Skeletal muscle tissue (tissue), 4 donors: ENCODE data around the gene UBE2L5. TPM values are rescaled to one million over a fixed set of nuclear protein-coding genes. Genes with fewer than 3 reads are reported as not detected.

ENCODE experiments used
- H3K27ac ChIP-seq: one replicate; pipeline ENCODE4 v1.7.0; 2013; ENCODE audit warnings: mild to moderate bottlenecking, low read depth, low read length, inconsistent platforms
- H3K27me3 ChIP-seq, 3 donors: one replicate each; pipeline ENCODE4 v1.7.0; 2013; ENCODE audit warnings: low read length in 3 of 3; ENCODE audit not compliant: control insufficient read depth in 3 of 3, insufficient read depth in 3 of 3
- H3K36me3 ChIP-seq, 3 donors: one replicate each; pipeline ENCODE4 v1.7.0; 2013; ENCODE audit warnings: low read length in 3 of 3; ENCODE audit not compliant: control insufficient read depth in 3 of 3, insufficient read depth in 3 of 3
- H3K4me1 ChIP-seq, 3 donors: one replicate each; pipeline ENCODE4 v1.7.0; 2013; ENCODE audit warnings: low read length in 3 of 3, mild to moderate bottlenecking in 3 of 3; ENCODE audit not compliant: control insufficient read depth in 3 of 3, insufficient read depth in 3 of 3
- H3K4me3 ChIP-seq, 3 donors: one replicate each; pipeline ENCODE4 v1.7.0; 2013; ENCODE audit warnings: low read length in 3 of 3
- H3K9ac ChIP-seq, 3 donors: one replicate each; pipeline ENCODE4 v1.7.0; 2013; ENCODE audit warnings: low read length in 3 of 3, mild to moderate bottlenecking in 3 of 3, moderate library complexity in 2 of 3, low read depth in 1 of 3
- H3K9me3 ChIP-seq, 3 donors: one replicate each; pipeline ENCODE4 v1.7.0; 2013; ENCODE audit warnings: low read length in 3 of 3; ENCODE audit not compliant: control insufficient read depth in 3 of 3
- total RNA-seq: library from RNA; depleted of rRNA; stranded (reverse); fragments of >200 nt; gene quantifications from one replicate; pipeline ENCODE4 v1.2.3, GENCODE V29; 2014
- donor health status: Osteomylitis.

The UBE2L5 gene
- total RNA-seq, 1 donor from 2014 or later = not detected

DNA sequence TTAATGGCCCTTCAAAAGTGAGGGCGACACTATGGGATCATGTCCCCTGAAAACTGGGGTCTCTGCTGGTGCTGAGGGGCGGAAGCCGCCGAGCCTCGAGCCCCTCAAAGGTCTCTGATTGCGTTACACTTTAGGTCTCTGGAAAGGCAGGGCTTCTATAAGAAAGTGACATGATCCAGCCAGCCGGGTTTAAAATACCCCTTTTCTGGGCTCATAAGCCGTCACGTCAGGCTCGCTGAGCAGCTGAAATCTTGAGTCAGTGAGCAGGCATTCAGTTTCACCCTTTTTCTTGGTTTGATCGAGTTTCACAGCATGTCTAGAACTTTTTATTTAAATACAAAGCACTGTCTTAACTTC lies 44.0 kb downstream of the UBE2L5 start:
- peaks cover 0 to 5% (median 4%) of the 10 kb centered on the region in 3 donors for H3K36me3 ChIP-seq
- H3K4me1 ChIP-seq = peaks cover 14 to 32% (median 32%) of the 10 kb centered on the region in 3 donors
- no peak overlapping the region for H3K27ac ChIP-seq
- no peaks in the 10 kb centered on the region for H3K9me3 ChIP-seq
- H3K27me3 ChIP-seq = no peaks in the 10 kb centered on the region
- H3K9ac ChIP-seq = no peak overlapping the region
- peak overlapping the region in 1 of 3 donors; percentile 15 for H3K4me3 ChIP-seq

DNA sequence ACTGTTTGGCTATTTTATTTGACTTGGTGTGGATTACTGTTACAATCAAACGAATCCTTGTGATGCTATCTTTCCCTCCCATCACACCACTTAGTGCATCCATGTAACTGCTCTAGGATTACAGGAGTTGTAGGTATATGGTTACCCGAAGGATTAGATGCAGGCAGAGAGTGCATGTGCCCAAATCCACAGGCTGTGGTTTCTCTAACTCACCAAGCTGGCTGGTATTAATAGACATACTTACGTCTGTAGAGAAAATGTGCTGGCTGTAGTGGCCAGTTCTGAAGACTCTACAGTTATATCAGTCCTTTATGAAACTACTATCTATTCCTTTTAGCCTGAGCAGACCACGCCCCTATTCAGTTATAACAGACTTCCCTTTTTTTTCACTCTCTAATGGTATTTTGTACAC lies 44.6 kb downstream of the UBE2L5 start:
- H3K9ac ChIP-seq = peak overlapping the region in 1 of 3 donors; percentile 5

DNA sequence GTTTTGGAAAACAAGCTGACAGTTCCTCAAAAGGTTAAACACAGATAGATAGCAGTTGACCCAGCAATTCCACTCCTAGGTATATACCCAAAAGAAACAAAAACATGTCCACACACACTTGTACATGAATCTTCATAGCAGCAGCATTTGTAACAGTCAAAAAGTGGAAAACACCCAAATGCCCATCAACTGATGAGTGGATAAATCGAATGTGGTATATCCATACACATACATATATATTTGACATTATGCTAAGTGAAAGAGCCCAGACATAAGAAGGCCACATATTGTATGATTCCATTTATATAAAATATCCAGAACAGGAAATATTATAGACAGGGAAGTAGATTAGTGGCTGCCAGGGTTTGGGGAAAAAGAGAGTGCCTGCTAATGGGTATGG lies 51.4 kb downstream of the UBE2L5 start:
- Histone ChIP-seq H3K4me1 (peaks cover 0 to 3% (median 0%) of the 10 kb centered on the region in 3 donors), H3K9me3 (no peaks in the 10 kb centered on the region), H3K27me3 (no peaks in the 10 kb centered on the region), H3K27ac (no peak overlapping the region), H3K36me3 (no peaks in the 10 kb centered on the region), H3K9ac (no peak overlapping the region), H3K4me3 (no peak overlapping the region)

More for the DNA sequence above, 44.6 kb downstream of the UBE2L5 start:
- Histone ChIP-seq H3K4me1 (peaks cover 14 to 29% (median 26%) of the 10 kb centered on the region in 3 donors), H3K36me3 (peaks cover 0 to 5% (median 4%) of the 10 kb centered on the region in 3 donors), H3K27ac (no peak overlapping the region), H3K27me3 (no peaks in the 10 kb centered on the region), H3K4me3 (no peak overlapping the region), H3K9me3 (no peaks in the 10 kb centered on the region)

DNA sequence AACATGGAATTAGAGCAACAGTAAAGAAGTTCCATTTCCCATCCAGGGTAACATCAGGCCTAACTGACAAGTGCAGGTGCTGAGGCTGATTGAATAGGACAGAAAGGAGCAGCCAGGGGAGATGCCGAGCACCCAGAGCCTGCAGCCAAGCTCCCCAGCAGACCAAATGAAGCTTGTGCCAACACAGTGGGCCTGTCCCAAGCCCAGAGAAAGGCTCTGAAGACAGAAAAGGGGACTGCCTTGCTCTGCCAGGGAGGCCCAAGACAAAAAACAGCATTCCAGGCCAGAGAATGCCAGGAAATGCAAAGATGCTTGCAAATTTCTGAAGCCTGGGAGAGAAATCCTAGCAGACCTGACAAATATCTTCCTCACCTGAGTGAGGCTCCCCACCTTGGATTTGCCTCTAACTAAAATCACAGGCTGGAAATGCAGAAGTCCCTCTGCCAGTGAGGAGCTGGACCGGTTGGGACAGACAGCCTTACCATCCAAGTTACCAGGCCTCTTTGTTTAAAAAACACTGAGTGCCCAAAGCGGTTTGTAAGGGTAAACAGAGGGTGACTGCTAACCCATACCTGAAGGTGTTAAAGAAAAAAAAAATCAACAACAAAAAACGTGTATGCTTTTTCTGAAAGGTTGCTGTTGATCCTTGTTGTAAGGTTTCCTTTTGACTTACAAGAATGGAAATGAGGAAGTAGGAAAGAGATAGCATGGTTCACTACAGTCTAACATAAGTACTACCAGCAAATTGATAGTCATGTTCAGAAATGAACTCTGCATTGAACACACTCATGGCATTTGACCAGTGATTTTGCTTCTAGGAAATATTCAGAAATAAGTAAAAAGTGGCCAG lies 55.3 kb downstream of the UBE2L5 start:
- H3K9me3 ChIP-seq = no peaks in the 10 kb centered on the region
- no peaks in the 10 kb centered on the region for H3K36me3 ChIP-seq
- H3K27ac ChIP-seq = no peak overlapping the region
- H3K9ac ChIP-seq = no peak overlapping the region
- no peaks in the 10 kb centered on the region for H3K27me3 ChIP-seq
- no peak overlapping the region for H3K4me3 ChIP-seq
- peaks cover 0 to 3% (median 0%) of the 10 kb centered on the region in 3 donors for H3K4me1 ChIP-seq

Other genes starting within 250 kb of the UBE2L5 start
- 16.2 TPM for gene KATNAL1, start 114.9 kb upstream of the UBE2L5 start, total RNA-seq
- gene HMGB1, start 43.4 kb downstream of the UBE2L5 start, total RNA-seq = 61.6 TPM
- 16.2 TPM for gene USPL1, start 195.4 kb downstream of the UBE2L5 start, total RNA-seq